ENCODE results near the gene SRC.

GRCh38 chr20:37342231-37343177, 3.4 kb upstream of the SRC start:
- no peak for TF ChIP-seq RXRA (IDR thresholded peaks at IDR 0.05; ENCODE audit: insufficient read depth, low read depth, low read length)
- TF ChIP-seq CTCF (IDR thresholded peaks at IDR 0.05; ENCODE audit: control extremely low read depth in 1 of 3, insufficient read depth in 1 of 3, low read depth in 1 of 3, low read length in 3 of 3): peak; percentile 9 to 39 (median 9); a peak in 2 of 4 replicates
- no peak for TF ChIP-seq RBBP5 (IDR thresholded peaks at IDR 0.05; ENCODE audit: borderline replicate concordance, low read depth, low read length)
- TF ChIP-seq POLR2A (IDR thresholded peaks at IDR 0.05; ENCODE audit: control extremely low read depth in 1 of 2, low read depth in 2 of 2, low read length in 2 of 2): no peak
- no peak for TF ChIP-seq ZNF274 (IDR thresholded peaks at IDR 0.05; ENCODE audit: borderline replicate concordance, extremely low read depth, low read length)

Measured in H1 (cell line).